H1 (cell line): ENCODE measurements around the gene SPIRE1. TPM values are rescaled to one million over a fixed set of nuclear protein-coding genes. Genes with fewer than 3 reads are reported as not detected.

Source experiments
- GABPA ChIP-seq: IDR thresholded peaks from 2 replicates; pipeline ENCODE4 v1.6.1; 2011; ENCODE audit warnings: mild to moderate bottlenecking, low read length, moderate library complexity, borderline replicate concordance; ENCODE audit not compliant: insufficient read depth
- HDAC6 ChIP-seq: IDR thresholded peaks from one replicate; pipeline ENCODE4 v1.7.1; 2012; ENCODE audit warnings: low read depth, mild to moderate bottlenecking, inconsistent platforms, low read length, moderate library complexity
- KDM1A ChIP-seq: fragments of 200-600, 300-600 bp; sonication (generic); IDR thresholded peaks from 2 replicates; pipeline ENCODE4 v1.7.1; 2016; ENCODE audit warnings: mild to moderate bottlenecking, low read length, borderline replicate concordance
- KDM5A ChIP-seq: fragments of 200-600 bp; IDR thresholded peaks from 2 replicates; pipeline ENCODE4 v1.7.1; 2012; ENCODE audit warnings: mild to moderate bottlenecking, low read length, inconsistent platforms, mixed read lengths
- NRF1 ChIP-seq: IDR thresholded peaks from 2 replicates; pipeline ENCODE4 v1.6.1; 2011; ENCODE audit warnings: mild to moderate bottlenecking, low read depth, low read length, improper control_type of control experiment
- POLR2AphosphoS5 ChIP-seq: IDR thresholded peaks from 2 replicates; pipeline ENCODE4 v1.6.1; 2011; ENCODE audit warnings: low read depth, low read length
- RAD21 ChIP-seq, 2 experiments: IDR thresholded peaks in 1 of 2; conservative IDR thresholded peaks in 1 of 2; 2 replicates each; pipeline ENCODE4 v1.6.1; 2011; ENCODE audit warnings: low read depth in 2 of 2, low read length in 2 of 2, improper control_type of control experiment in 1 of 2, inconsistent platforms in 1 of 2, mild to moderate bottlenecking in 1 of 2, moderate library complexity in 1 of 2
- polyA plus RNA-seq, 7 experiments: library from polyadenylated mRNA; depleted of rRNA in 3 of 7; stranded (reverse) in 5 of 7; unstranded in 2 of 7; fragments of >200 nt in 5 of 7; fragments of 200-250 nt in 2 of 7; gene quantifications; 1 replicate in 5 of 7; 2 replicates in 1 of 7; 4 replicates in 1 of 7; pipeline versions ENCODE4 v1.2.1 to v1.2.3, GENCODE V29; 2011 to 2013; ENCODE audit warnings: missing spikeins in 2 of 7, mixed read lengths in 2 of 7
- total RNA-seq: library from RNA; stranded (reverse); fragmentation: NEBNext Ultra II Directional; extraction: Animal tissue kit (Norgen Biotek cat#: 25700); gene quantifications from 2 replicates; pipeline ENCODE4 v1.2.1, GENCODE V29; 2021

Gene SPIRE1
- total and polyA plus RNA-seq, 2 of the 8 experiments (the other 6 are each of a cell fraction or from before 2014, with no cell fraction given), result 6.0 to 21.5 TPM

- no peak for TF ChIP-seq HDAC6
- no peak for TF ChIP-seq KDM1A
- no peak for TF ChIP-seq RAD21 (IDR thresholded peaks at IDR 0.05 in 1 of 2, conservative IDR thresholded peaks at IDR 0.05 in 1 of 2; ENCODE audit: low read depth in 2 of 2, low read length in 2 of 2)
- TF ChIP-seq KDM5A, result no peak
- no peak for TF ChIP-seq GABPA
- TF ChIP-seq NRF1, result no peak
- no peak for TF ChIP-seq POLR2AphosphoS5
Observed at GRCh38 chr18:12606592-12607315, 51.2 kb downstream of the SPIRE1 start (continued).
